Large intestine (tissue), 3 donors: ENCODE results near the gene AAR2. TPM values are rescaled to one million over a fixed set of nuclear protein-coding genes. Genes with fewer than 3 reads are reported as not detected.

Source experiments
- DNase-seq, 2 donors: peaks; one replicate each; pipeline versions ENCODE4 v3.0.0 to v3.0.0-alpha.2; 2013
- H3K27ac ChIP-seq: one replicate; pipeline ENCODE4 v1.5.1; 2013; ENCODE audit warnings: low read length
- H3K27me3 ChIP-seq: 2 replicates; pipeline ENCODE4 v1.6.1; 2013; ENCODE audit warnings: low read length; ENCODE audit not compliant: control insufficient read depth, insufficient read depth
- H3K36me3 ChIP-seq: 2 replicates; pipeline ENCODE4 v1.6.1; 2013; ENCODE audit warnings: low read length; ENCODE audit not compliant: control insufficient read depth, insufficient read depth
- H3K4me1 ChIP-seq: one replicate; pipeline ENCODE4 v1.6.1; 2013; ENCODE audit warnings: low read length; ENCODE audit not compliant: control insufficient read depth, insufficient read depth
- H3K4me3 ChIP-seq: one replicate; pipeline ENCODE4 v1.5.1; 2013; ENCODE audit warnings: low read length
- H3K9me3 ChIP-seq: one replicate; pipeline ENCODE4 v1.6.1; 2013; ENCODE audit warnings: mild to moderate bottlenecking, low read depth, low read length, moderate library complexity; ENCODE audit not compliant: control insufficient read depth
- WGBS: methylation state at CpG from one replicate; pipeline ENCODE4 v1.1.5; 2013; ENCODE audit warnings: low lambda C conversion rate; ENCODE audit not compliant: insufficient coverage; 5-methylcytosine and 5-hydroxymethylcytosine counted together
- polyA plus RNA-seq: library from polyadenylated mRNA; unstranded; fragments of 120-200 nt; gene quantifications from one replicate; pipeline ENCODE4 v1.2.1, GENCODE V29; 2013

Gene AAR2
- polyA plus RNA-seq, 1 donor, result 29.1 TPM

DNA sequence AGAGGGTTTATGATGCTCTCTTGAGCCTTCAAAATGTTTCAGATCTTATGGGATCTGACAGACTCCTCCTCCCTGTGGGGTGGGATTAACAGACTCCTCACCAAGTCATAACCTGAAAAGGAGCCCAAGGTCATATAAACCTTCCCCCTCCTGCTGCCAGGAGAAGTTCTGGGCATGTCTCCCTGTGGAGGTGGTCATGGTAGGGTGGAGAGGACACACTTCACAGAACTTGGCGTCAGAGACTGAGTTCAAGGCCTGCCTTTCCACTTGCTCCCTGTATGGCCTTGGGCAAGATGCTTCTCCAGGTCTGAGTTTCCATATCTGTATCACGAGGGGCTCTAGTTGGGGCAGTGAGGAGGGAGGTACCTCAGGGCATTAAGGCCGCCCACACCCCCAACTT, 32.4 kb upstream of the AAR2 start:
- Histone ChIP-seq H3K9me3 (no peaks in the 10 kb centered on the region), H3K36me3 (peaks cover 40% of the 10 kb centered on the region), H3K27me3 (no peaks in the 10 kb centered on the region), H3K4me3 (no peak overlapping the region), H3K4me1 (no peaks in the 10 kb centered on the region), H3K27ac (no peak overlapping the region)
- no peak for DNase-seq
- whole genome bisulfite sequencing, result no CpG with 5 or more reads among the region's 3 CpGs

DNA sequence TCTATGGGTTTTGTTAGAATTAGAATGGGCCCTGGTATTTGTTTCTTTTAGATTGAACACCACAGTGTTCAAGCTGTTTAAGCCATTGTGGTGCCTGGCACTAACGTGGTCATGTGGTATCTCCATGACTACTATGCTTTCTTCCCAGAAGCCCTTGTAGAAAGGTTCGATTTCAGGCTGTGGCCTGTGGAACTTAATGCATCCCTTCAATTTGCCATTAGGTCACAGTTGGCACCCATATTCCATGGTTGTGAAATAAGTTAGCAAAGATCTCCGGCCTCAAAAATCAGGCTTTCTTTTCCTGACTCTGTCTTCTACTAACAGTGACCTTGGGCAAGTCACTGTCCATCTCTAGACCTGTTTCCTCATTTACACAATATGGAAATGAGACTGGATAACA, 31.3 kb upstream of the AAR2 start:
- Histone ChIP-seq H3K27ac (no peak overlapping the region), H3K4me1 (no peaks in the 10 kb centered on the region), H3K36me3 (peaks cover 51% of the 10 kb centered on the region), H3K9me3 (no peaks in the 10 kb centered on the region), H3K4me3 (no peak overlapping the region), H3K27me3 (no peaks in the 10 kb centered on the region)
- WGBS, result 100% methylated on average over 1 of the region's 3 CpGs
- DNase-seq, result no peak

DNA sequence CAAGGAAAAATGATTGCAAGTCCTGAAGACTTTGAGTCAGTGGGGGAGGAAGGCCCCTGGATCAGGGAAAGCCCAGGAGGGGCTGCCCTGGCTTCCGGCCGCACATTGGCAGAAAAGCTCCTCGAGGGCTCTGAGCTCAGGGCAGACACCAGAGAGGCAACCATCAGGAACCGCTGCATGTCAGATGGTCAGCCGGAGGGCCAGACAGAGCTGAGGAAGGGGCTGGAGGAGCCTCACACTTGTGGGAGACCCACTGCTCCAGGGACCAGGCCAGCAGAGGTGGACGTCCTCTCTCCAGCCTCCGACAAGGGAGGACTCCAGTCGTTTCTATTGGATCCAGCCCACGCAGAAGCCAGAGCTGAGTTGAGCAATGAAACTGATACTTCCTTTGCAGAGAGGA, 30.2 kb upstream of the AAR2 start:
- WGBS, result no CpG with 5 or more reads among the region's 9 CpGs

DNA sequence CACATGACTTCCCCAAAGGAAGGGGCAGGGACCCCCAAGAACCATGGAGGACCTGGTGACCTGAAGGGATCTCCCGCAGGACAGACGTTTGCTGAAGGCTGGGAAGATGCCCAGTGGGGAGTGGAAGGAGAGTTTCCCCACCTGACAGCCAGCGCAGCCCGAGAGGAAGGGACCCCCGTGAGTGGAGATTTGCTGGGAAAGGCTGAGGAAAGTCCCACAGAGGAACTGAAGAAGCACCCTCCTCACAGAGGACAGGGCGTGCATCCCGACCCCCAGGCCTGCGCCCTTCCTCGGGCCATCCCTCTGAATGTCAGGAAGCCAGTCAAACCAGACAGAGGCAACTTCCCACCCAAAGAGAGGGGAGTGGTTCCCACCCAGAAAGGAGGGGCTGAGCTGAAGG, 29.6 kb upstream of the AAR2 start:
- WGBS, result no CpG with 5 or more reads among the region's 9 CpGs
- no peak overlapping the region for H3K4me3 ChIP-seq

More for the DNA sequence above, 30.2 kb upstream of the AAR2 start:
- Histone ChIP-seq H3K9me3 (no peaks in the 10 kb centered on the region), H3K27ac (no peak overlapping the region), H3K27me3 (no peaks in the 10 kb centered on the region), H3K36me3 (peaks cover 48% of the 10 kb centered on the region), H3K4me3 (no peak overlapping the region), H3K4me1 (no peaks in the 10 kb centered on the region)
- DNase-seq, result no peak

DNA sequence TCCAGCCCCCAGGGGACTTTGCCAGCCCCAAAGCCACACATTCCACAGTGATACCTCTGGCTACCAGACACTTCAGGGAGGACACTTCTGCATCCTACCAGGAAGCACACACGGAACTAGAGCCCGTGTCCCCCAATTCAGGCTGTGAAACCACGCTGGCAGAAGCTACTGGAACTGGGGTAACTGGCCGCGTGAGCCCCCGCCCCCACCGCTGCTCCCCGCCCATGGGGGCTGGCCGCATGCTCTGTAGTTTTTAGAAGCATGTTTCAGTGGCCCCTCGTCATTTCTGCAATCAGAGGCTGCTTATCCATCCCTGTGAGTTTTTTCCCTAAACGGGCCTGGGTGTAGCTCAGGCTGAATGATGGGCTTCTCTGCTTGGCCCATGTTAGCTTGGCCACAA, 28.7 kb upstream of the AAR2 start:
- Histone ChIP-seq H3K27me3 (no peaks in the 10 kb centered on the region), H3K36me3 (peaks cover 51% of the 10 kb centered on the region), H3K4me1 (no peaks in the 10 kb centered on the region), H3K9me3 (no peaks in the 10 kb centered on the region), H3K4me3 (no peak overlapping the region), H3K27ac (no peak overlapping the region)
- DNase-seq, result no peak
- no CpG with 5 or more reads among the region's 11 CpGs for WGBS

More for the DNA sequence above, 29.6 kb upstream of the AAR2 start:
- Histone ChIP-seq H3K4me1 (no peaks in the 10 kb centered on the region), H3K36me3 (peaks cover 44% of the 10 kb centered on the region), H3K27ac (no peak overlapping the region), H3K27me3 (no peaks in the 10 kb centered on the region), H3K9me3 (no peaks in the 10 kb centered on the region)
- DNase-seq, result no peak

DNA sequence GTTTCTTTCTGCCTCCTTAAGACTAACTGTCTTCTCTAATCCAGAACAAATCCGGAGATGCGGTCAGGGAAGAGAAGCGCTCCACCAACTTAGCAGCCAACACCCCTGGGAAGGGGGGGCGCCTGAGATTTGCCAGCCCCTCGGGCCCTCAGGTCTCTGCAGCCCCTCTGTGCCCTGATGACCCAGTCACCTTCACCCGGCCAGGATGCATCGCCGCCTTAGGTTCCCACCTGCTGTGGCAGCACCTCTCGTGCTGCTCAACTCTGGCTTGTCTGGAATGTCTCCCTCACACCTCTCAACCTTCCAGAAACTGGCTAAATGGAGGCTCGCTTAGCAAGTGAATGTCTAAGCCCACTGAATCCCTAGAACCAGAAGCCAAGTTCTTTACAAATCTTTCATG, 28.0 kb upstream of the AAR2 start:
- Histone ChIP-seq H3K4me3 (no peak overlapping the region), H3K36me3 (peaks cover 53% of the 10 kb centered on the region), H3K4me1 (no peaks in the 10 kb centered on the region), H3K27me3 (no peaks in the 10 kb centered on the region), H3K27ac (no peak overlapping the region), H3K9me3 (no peaks in the 10 kb centered on the region)
- no CpG with 5 or more reads among the region's 10 CpGs for WGBS
- DNase-seq, result no peak

DNA sequence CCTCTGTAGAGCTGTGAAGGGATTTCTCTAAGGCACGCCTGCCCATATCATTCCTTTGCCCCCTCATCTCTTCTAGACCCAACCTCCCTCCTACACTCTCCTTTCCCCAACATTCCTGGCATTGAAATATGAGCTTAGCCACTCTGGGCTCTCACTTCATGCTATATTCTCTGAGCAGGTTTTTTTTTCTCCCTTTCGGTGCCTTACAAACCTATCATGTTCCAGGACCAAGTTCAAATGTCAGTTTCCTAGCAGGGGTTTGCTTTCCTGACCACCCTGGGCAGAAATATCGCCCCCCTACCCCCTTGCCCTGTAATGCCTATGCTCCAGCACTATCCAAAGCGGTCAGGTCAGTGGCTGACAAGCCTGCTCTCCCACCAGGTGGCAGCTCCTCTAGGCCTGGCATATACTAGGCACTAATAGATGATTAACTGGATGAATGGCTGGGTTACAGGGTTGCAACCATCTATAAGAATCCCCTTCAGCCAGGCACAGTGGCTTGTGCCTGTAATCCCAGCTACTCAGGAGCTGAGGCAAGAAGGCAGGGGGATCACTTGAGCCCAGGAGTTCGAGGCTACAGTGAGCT, 25.7 kb upstream of the AAR2 start:
- no peak overlapping the region for H3K4me3 ChIP-seq
- WGBS, result 88% methylated on average over 1 of the region's 5 CpGs
- H3K27ac ChIP-seq, result no peak overlapping the region
- no peaks in the 10 kb centered on the region for H3K27me3 ChIP-seq
- DNase-seq, result no peak
- no peaks in the 10 kb centered on the region for H3K9me3 ChIP-seq
- peaks cover 62% of the 10 kb centered on the region for H3K36me3 ChIP-seq
- H3K4me1 ChIP-seq, result no peaks in the 10 kb centered on the region

DNA sequence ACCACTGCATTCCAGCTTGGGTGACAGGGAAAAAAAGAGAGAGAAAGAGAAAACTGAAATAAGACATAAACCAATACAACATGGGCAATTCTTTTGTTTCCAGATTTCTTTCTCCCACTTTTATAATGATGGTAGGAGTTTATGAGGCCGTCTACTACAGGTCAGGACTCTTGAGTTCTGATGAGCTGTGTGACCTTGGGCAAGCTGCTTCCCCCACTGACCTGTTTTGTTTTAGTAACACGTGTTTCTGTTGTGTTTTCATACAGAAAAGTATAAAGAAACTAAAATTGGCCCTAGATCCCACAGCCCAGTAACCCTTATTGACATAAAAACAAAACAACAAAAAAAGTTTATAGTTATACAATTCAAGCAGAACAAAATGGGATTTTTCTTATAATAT, 22.9 kb upstream of the AAR2 start:
- Histone ChIP-seq H3K4me1 (no peaks in the 10 kb centered on the region), H3K27ac (no peak overlapping the region), H3K27me3 (no peaks in the 10 kb centered on the region), H3K36me3 (peaks cover 41% of the 10 kb centered on the region), H3K4me3 (no peak overlapping the region), H3K9me3 (no peaks in the 10 kb centered on the region)
- 14% methylated on average over 1 of the region's 2 CpGs for WGBS
- no peak for DNase-seq

DNA sequence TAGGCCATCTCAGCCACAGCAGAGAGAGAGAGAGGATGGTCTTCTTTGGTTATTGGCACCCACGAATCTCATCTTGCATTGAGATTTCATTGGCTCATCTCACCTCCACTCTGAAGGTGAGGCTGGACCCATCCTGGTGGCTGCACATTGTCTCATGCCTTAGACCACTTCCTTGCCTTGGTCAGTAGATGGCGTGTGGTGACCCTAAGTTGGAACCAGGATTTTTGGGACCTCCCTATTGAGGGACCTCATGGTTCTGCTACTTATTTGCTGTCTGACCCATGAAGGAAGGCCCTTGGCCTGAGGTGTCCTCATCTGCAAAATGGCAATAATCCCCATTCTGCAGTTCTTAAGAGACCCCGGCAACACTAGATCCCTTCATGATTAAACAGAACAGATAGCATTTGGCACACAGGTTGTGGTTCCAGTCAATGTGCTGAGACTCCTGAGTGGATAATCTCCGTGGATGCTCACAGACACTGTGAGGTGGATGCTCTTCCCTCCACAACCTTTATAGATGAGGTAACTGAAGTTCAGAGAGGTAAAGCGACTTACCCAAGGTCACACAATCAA, 21.5 kb upstream of the AAR2 start:
- Histone ChIP-seq H3K27ac (no peak overlapping the region), H3K36me3 (peaks cover 39% of the 10 kb centered on the region), H3K9me3 (no peaks in the 10 kb centered on the region), H3K4me1 (no peaks in the 10 kb centered on the region), H3K4me3 (no peak overlapping the region), H3K27me3 (no peaks in the 10 kb centered on the region)
- WGBS, result no CpG with 5 or more reads among the region's 5 CpGs
- DNase-seq, result no peak

DNA sequence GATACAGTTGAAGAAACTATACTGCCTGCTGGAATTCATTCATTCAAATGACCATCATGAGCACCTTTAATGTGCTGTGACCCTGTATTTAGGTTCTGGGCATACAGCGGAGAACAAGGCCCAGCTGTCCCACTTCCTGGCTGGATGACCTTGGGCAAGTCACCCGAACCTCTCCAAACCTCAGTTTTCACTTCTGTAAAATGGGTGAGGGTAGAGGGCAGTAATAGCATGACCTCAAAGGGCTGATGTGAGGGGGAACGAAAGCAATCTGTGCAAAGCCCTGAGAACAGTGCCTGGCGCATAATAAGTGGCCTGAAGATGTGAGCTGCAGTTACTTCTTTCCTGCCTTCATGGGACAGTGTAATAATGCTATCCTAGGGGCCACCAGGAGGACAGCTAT, 20.5 kb upstream of the AAR2 start:
- Histone ChIP-seq H3K9me3 (no peaks in the 10 kb centered on the region), H3K4me1 (no peaks in the 10 kb centered on the region), H3K4me3 (no peak overlapping the region), H3K36me3 (peaks cover 37% of the 10 kb centered on the region), H3K27ac (no peak overlapping the region), H3K27me3 (no peaks in the 10 kb centered on the region)
- WGBS, result no CpG with 5 or more reads among the region's 4 CpGs
- no peak for DNase-seq
